Esophagus (tissue), 2 donors: ENCODE results near the gene GNG14. TPM values are rescaled to one million over a fixed set of nuclear protein-coding genes. Genes with fewer than 3 reads are reported as not detected.
A peak's percentile ranks its signal among the peaks of the same experiment; 100 is the strongest.
"Not testable (repeated sequence)": the region's sequence is repeated elsewhere in the genome, so short reads cannot be mapped to it uniquely, and the experiment has no call there.

Experiments used
- H3K27ac ChIP-seq, 2 donors: one replicate each; pipeline ENCODE4 v1.5.1; 2013; ENCODE audit warnings: low read depth in 2 of 2, mild to moderate bottlenecking in 2 of 2, inconsistent platforms in 1 of 2, low read length in 1 of 2, moderate library complexity in 1 of 2
- H3K27me3 ChIP-seq, 2 donors: one replicate each; pipeline ENCODE4 v1.6.1; 2013; ENCODE audit warnings: low read length in 2 of 2, control low read depth in 1 of 2, mild to moderate bottlenecking in 1 of 2; ENCODE audit not compliant: insufficient read depth in 2 of 2, control insufficient read depth in 1 of 2
- H3K36me3 ChIP-seq, 2 donors: one replicate each; pipeline ENCODE4 v1.6.1; 2013; ENCODE audit warnings: low read length in 1 of 2; ENCODE audit not compliant: control insufficient read depth in 2 of 2, insufficient read depth in 2 of 2
- H3K4me1 ChIP-seq, 2 donors: one replicate each; pipeline ENCODE4 v1.6.1; 2013; ENCODE audit warnings: low read length in 1 of 2; ENCODE audit not compliant: control insufficient read depth in 2 of 2, insufficient read depth in 2 of 2
- H3K4me3 ChIP-seq, 2 donors: one replicate each; pipeline ENCODE4 v1.5.1; 2013; ENCODE audit warnings: low read length in 2 of 2, mild to moderate bottlenecking in 2 of 2, low read depth in 1 of 2, moderate library complexity in 1 of 2
- H3K9me3 ChIP-seq, 2 donors: one replicate each; pipeline ENCODE4 v1.6.1; 2013; ENCODE audit warnings: mild to moderate bottlenecking in 2 of 2, low read depth in 1 of 2, low read length in 1 of 2, moderate library complexity in 1 of 2; ENCODE audit not compliant: control insufficient read depth in 2 of 2, insufficient read depth in 1 of 2
- WGBS, 2 donors: extraction: QIAGEN DNeasy Blood & Tissue Kit; methylation state at CpG; one replicate each; pipeline ENCODE4 v1.1.7; 2013; 5-methylcytosine and 5-hydroxymethylcytosine counted together
- polyA plus RNA-seq, 2 donors: library from polyadenylated mRNA; stranded (reverse); fragments of 200-250 nt; gene quantifications; one replicate each; pipeline ENCODE4 v1.2.3, GENCODE V29; 2013
- donor health status: healthy with polysubstance abuse.
- donor health status: Bipolar disorder and iron deficiency.

GNG14 gene
- polyA plus RNA-seq, 2 donors = not detected

- no peak overlapping the region for H3K4me3 ChIP-seq
These were observed 28.1 kb downstream of the GNG14 start for GRCh38 chr19:12715929-12716328.

DNA sequence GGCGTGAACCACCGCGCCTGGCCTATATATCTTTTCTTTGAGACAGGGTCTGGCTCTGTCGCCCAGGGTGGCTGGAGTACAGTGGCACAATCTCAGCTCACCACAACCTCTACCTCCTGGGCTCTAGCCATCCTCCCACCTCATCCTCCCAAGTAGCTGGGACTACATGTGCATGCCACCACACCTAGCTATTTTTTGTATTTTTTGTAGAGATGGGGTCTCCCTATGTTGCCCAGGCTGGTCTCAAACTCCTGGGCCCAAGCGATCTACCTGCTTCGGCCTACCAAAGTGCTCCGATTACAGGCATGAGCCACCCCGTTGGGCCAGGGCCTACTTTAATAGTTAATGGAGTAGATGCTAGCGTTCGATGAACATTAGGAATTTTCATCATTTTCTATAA is 32.5 kb downstream of the GNG14 start:
- Histone ChIP-seq H3K4me1 (peaks cover 0 to 8% of the 10 kb centered on the region in 2 donors), H3K27ac (no peak overlapping the region), H3K27me3 (no peaks in the 10 kb centered on the region), H3K4me3 (no peak overlapping the region), H3K36me3 (peaks cover 0 to 15% of the 10 kb centered on the region in 2 donors), H3K9me3 (no peaks in the 10 kb centered on the region)
- 80 to 91% methylated on average over 10 of the region's 10 CpGs for WGBS, 2 donors

More at GRCh38 chr19:12715929-12716328, 28.1 kb downstream of the GNG14 start:
- Histone ChIP-seq H3K27me3 (no peaks in the 10 kb centered on the region), H3K27ac (no peak overlapping the region), H3K4me1 (peaks cover 0 to 7% of the 10 kb centered on the region in 2 donors), H3K36me3 (peaks cover 14 to 37% of the 10 kb centered on the region in 2 donors), H3K9me3 (no peaks in the 10 kb centered on the region)
- 96 to 99% methylated on average over 3 of the region's 3 CpGs for WGBS, 2 donors

DNA sequence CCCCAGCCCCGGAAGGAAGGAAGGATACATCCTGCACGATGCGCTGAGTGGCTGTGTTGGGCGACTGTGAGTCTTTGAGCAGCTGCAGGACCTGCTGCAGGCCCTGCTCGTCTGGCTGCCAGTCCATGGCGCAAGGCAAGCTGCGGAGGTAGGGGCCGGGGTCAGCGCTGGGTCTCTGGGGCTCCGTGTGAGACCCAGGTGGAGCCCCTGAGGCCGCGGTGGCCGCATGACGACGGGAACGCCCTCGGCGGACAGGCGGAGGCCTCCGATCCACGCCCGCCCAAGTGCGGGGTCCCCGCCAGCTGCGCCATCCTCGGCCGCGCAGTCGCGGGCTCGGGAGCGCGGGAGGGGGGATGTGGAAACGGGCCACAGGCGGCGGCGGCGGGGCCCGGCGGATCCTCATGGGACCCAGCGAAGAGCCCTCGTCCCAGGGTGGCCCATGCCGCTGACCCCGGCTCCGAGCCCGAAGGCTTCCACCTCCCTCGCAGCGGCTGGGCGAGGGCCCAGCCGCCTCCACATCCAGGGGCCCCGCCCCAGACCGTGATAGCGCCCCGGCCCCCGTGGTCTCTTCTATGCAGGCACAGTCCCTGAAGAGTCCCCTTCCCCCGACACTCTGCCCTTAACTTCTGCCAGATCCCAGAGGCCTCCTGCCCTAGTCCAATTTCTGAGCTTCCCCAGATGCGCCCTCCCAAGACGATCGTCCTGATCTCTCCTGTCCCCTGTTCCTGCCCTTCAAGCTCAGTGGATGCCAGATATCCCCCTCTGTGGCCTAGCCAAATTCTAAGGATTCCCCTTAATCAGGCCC is 33.3 kb downstream of the GNG14 start:
- Histone ChIP-seq H3K4me3 (peak overlapping the region; percentile 63 to 83), H3K27me3 (no peaks in the 10 kb centered on the region), H3K9me3 (no peaks in the 10 kb centered on the region), H3K27ac (peak overlapping the region; percentile 93 to 98), H3K36me3 (peaks cover 0 to 11% of the 10 kb centered on the region in 2 donors), H3K4me1 (peaks cover 0 to 8% of the 10 kb centered on the region in 2 donors)
- WGBS, 2 donors = 3 to 5% methylated on average over 45 to 59 of the region's 59 CpGs

DNA sequence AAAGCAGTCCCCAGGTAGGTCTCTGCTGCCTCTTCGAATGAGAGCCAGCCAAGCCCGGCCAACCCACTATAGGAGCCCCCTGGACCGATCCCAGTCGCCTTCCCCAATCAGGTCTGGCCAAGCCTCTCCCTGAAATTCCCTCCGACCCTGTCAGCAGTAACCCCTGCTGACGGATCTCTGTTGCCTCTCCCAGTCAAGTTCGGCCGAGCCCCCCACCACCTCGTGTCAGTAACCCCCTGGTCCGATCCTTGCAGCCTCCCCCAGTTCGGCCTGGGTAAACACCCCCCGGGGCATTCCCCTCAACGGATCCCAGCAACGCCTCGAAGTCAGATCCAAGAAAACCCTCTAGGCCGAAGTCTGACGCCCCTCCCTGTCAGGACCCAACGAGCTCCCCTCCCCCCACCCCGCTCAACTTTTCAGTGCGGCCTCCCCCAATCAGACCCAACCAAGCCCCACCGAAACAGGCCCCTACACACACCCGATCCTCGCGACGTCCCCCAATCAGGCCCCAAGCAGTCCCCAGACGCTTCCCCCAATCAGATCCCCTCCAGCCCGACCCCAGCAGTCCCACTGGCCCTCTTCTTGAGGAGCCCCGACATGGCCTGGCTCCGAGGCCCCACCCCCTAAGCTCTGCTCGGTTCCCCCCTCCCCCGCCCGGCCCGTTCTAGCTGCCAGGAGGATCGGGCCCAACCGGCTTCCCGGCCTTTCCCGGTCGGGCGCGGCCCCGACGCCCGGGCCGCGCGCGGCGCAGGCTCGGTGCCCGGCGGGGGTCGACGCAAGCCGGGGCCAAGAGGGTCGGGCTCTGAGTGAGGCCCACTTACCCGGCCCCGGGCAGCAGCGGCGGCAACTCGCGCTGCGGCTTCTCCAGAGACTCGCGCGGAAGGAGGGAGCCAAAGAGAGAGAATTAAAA is 34.1 kb downstream of the GNG14 start:
- no peaks in the 10 kb centered on the region for H3K27me3 ChIP-seq
- 1% methylated on average over 60 to 65 of the region's 65 CpGs for WGBS, 2 donors
- H3K27ac ChIP-seq = peak overlapping the region; percentile 93 to 98
- H3K9me3 ChIP-seq = no peaks in the 10 kb centered on the region
- H3K4me1 ChIP-seq = peaks cover 0 to 8% of the 10 kb centered on the region in 2 donors
- H3K4me3 ChIP-seq = peak overlapping the region; percentile 63 to 83
- peaks cover 0 to 8% of the 10 kb centered on the region in 2 donors for H3K36me3 ChIP-seq

DNA sequence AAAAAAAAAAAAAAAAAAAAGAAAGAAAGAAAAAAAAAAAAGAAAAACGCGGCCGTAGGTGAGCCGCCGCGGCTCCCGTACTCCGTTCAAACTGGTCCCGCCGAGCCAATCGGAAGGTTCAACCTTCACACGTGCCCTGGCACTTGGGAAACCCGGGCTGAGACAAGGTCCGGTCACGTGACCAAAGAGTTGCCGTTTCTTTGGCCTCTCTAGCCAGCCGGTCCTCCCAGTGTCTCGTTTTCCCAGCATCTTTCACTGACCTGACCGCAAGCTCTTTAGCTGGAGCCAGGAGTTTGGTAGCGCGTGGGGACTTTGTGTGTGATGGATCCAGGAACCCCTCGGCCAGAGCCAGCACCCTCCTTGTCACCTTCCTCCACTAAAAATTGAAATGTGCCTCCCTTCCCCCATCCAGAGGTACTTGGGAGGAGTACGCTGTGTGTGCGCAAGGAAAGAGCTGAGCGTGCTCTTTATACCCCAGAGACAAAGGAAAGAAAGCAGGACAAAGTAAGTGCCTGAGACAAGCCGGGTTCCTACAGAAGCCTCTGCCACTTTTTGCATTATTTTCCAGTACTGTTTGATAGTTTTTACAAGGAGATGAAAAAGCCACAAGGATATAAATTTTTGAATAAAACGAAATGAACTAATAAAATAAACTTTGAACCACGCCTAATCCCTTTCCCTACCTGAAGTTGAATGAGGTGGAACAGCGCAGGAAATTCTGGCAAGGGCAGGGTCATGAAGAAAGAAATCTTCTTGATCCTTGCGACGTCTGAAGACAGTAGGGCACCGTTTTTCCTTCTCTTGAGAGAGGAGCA is 35.0 kb downstream of the GNG14 start:
- Histone ChIP-seq H3K4me3 (peak overlapping the region; percentile 63 to 83), H3K9me3 (no peaks in the 10 kb centered on the region), H3K27me3 (no peaks in the 10 kb centered on the region), H3K4me1 (peaks cover 0 to 8% of the 10 kb centered on the region in 2 donors), H3K27ac (peak overlapping the region; percentile 93 to 98), H3K36me3 (peaks cover 0 to 10% of the 10 kb centered on the region in 2 donors)
- WGBS, 2 donors = 1% methylated on average over 29 to 32 of the region's 32 CpGs

DNA sequence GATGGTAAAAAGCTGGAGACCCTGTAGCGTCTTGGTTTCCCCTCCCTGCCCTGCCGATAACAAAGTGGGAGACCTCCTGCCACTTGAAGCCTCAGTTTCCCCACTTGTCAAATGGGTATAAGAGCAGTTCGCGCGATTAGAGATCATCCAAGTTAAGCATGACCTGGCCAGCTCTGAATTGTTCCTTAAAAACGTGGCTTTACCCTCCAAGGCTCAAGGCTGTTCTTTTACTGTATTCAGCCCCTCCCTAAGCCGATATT is 35.5 kb downstream of the GNG14 start:
- peaks cover 0 to 12% of the 10 kb centered on the region in 2 donors for H3K36me3 ChIP-seq
- H3K27ac ChIP-seq = peak overlapping the region; percentile 71 to 98
- H3K4me1 ChIP-seq = peaks cover 0 to 8% of the 10 kb centered on the region in 2 donors
- H3K4me3 ChIP-seq = peak overlapping the region; percentile 51 to 83
- H3K9me3 ChIP-seq = no peaks in the 10 kb centered on the region
- 0 to 1% methylated on average over 7 of the region's 7 CpGs for WGBS, 2 donors
- no peaks in the 10 kb centered on the region for H3K27me3 ChIP-seq

GRCh38 chr19:12723641-12724426 is 36.0 kb downstream of the GNG14 start, which contains the start of gene TNPO2:
Gene TNPO2 (minus strand): TSS chr19:12723932. CDS start chr19:12720977, 2,955 bp downstream.
- Histone ChIP-seq H3K9me3 (no peaks in the 10 kb centered on the region), H3K27me3 (no peaks in the 10 kb centered on the region), H3K4me3 (peak within 1 kb of the TSS; percentile 51 to 83), H3K27ac (peak within 1 kb of the TSS; percentile 71 to 98), H3K36me3 (peaks cover 0 to 11% of the 10 kb centered on the region in 2 donors), H3K4me1 (peaks cover 0 to 6% of the 10 kb centered on the region in 2 donors)
- 3% methylated on average over 28 of the region's 28 CpGs for WGBS, 2 donors

DNA sequence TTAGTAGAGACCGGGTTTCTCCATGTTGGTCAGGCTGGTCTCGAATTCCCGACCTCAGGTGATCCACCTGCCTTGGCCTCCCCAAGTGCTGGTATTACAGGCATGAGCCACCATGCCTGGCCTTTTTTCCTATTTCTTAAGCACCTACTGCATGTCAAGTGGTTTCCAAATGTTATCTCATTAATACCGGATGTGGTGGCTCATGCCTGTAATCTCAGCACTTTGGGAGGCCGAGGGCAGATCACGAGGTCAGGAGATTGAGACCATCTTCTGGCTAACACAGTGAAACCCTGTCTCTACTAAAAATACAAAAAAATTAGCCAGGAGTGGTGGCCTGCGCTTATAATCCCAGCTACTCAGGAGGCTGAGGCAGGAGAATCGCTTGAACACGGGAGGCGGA is 37.8 kb downstream of the GNG14 start:
- H3K4me1 ChIP-seq, H3K27me3 ChIP-seq, H3K9me3 ChIP-seq, H3K4me3 ChIP-seq, H3K27ac ChIP-seq: not testable (repeated sequence)
- H3K36me3 ChIP-seq = peaks cover 4 to 19% of the 10 kb centered on the region in 2 donors
- 94 to 95% methylated on average over 10 of the region's 10 CpGs for WGBS, 2 donors
